HCT116 (cell line): ENCODE measurements around the gene CMPK2.

Experiments used
- CTCF ChIP-seq, 3 experiments: fragments of 200-600 bp in 1 of 3; sonication (generic) in 1 of 3; IDR thresholded peaks in 2 of 3; conservative IDR thresholded peaks in 1 of 3; 2 replicates each; pipeline ENCODE4 v1.5.1; 2012 to 2017; ENCODE audit warnings: low read depth in 2 of 3, low read length in 2 of 3, antibody characterized with exemption in 1 of 3, borderline replicate concordance in 1 of 3, control low read depth in 1 of 3, mild to moderate bottlenecking in 1 of 3, mixed read lengths in 1 of 3, mixed run types in 1 of 3, moderate library complexity in 1 of 3; ENCODE audit not compliant: insufficient read depth in 1 of 3
- POLR2A ChIP-seq: IDR thresholded peaks from 2 replicates; pipeline ENCODE4 v1.7.0; 2011; ENCODE audit warnings: borderline replicate concordance; ENCODE audit not compliant: insufficient read depth, insufficient read length; ENCODE audit errors: extremely low read depth
- POLR2AphosphoS5 ChIP-seq: IDR thresholded peaks from 2 replicates; pipeline ENCODE4 v1.6.1; 2011; ENCODE audit warnings: mild to moderate bottlenecking, low read depth, low read length, moderate library complexity

GRCh38 chr2:6896930-6897759 lies 31.4 kb upstream of the CMPK2 start:
- TF ChIP-seq POLR2AphosphoS5 (no peak), CTCF (IDR thresholded peaks at IDR 0.05 in 2 of 3, conservative IDR thresholded peaks at IDR 0.05 in 1 of 3; ENCODE audit: borderline replicate concordance in 1 of 3, insufficient read depth in 1 of 3, low read depth in 2 of 3, low read length in 2 of 3) (peak; percentile 47 to 80 (median 59); a peak in 5 of 6 replicates), POLR2A (no peak)
